Dermis blood vessel endothelial cell (primary cell): ENCODE data around the gene SLC29A4. TPM values are rescaled to one million over a fixed set of nuclear protein-coding genes. Genes with fewer than 3 reads are reported as not detected.
A peak's percentile ranks its signal among the peaks of the same experiment; 100 is the strongest.
"Not testable (repeated sequence)": the region's sequence is repeated elsewhere in the genome, so short reads cannot be mapped to it uniquely, and the experiment has no call there.

Source experiments
- DNase-seq: peaks from one replicate; pipeline ENCODE4 v3.0.0; 2010
- total RNA-seq: library from RNA; depleted of rRNA; stranded (reverse); fragments of >200 nt; gene quantifications from 2 replicates; pipeline ENCODE4 v1.2.3, GENCODE V29; 2014

SLC29A4 gene
- total RNA-seq, 1 donor from 2014 or later: 1.0 TPM

DNA sequence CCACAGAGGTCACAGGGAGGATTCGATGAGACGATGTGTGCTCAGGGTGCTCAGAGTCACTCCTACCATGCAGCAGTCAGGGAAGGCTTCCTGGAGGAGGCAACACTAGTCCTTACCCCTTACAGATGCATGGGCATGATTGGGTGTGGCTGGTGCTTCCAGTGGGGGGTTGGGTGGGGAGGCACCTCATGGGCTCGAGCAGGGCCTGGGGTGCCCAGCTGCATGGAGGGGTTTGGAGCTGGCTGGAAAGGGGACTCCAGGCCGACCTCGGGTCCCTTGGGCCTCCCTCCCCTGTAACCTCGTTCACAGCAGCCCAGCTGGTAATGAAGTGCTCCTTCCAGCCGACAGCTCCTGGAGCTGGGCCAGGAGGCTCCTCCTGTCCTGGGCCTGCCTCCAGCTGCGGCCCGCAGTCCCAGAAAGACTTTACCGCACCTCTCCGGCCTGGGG is 7.7 kb upstream of the SLC29A4 start:
- not testable (repeated sequence) for DNase-seq

DNA sequence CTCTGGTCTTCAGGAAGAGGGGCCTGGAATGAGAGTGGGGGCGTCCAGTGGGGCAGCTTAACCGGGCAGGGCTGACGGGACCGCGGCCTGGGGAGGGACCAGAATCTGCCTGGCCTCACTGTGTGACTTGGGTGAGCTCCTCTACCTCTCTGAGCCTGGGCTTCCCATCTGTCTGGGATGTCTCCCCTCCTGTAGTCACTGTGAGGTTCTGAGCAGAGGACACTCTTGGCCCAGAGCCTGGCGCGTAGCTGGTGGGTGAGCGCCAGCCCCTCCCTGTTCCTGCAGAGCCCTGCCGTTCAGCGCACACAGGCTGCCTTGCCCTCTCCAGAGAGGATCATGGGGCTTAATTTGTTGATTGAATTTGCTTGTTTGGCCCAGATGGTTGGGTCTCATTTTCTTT is 7.2 kb upstream of the SLC29A4 start:
- not testable (repeated sequence) for DNase-seq

DNA sequence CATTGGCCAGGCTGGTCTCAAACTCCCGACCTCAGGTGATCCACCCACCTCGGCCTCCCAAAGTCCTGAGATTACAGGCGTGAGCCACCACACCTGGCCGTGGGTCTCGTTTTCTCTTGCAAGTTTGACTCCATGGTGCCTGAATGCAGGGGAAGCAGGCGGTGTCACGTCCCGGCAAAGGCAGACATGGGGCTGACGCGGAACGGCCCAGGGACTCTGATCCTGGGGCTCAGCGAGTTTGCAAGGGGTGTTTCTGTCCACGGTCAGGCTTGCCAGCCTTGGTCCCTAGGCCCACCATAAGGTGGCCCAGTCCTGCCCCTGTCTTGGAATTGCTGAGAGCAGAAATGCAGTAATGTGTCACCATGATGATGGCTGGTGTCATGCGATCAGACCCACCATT is 6.6 kb upstream of the SLC29A4 start:
- not testable (repeated sequence) for DNase-seq

DNA sequence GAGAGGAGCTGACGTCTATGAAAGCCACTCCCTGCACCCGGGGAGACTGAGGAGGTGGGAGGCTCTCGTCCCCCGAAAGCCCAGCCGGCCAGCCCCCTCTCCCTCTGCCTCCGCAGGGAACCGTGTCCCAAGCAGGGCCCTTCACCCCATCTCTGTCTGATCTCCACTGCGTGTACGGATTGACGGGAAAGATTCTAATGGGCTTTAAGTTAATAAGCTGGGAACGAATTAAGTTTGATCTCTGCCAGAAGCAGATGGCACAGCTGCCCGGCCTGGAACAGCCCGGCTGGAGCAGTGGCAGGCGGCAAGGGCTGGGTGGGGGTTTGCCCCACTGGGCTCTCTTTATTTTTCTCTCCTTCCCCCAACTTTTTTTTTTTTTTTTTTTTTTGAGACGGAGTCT is 6.1 kb upstream of the SLC29A4 start:
- DNase-seq: no peak

DNA sequence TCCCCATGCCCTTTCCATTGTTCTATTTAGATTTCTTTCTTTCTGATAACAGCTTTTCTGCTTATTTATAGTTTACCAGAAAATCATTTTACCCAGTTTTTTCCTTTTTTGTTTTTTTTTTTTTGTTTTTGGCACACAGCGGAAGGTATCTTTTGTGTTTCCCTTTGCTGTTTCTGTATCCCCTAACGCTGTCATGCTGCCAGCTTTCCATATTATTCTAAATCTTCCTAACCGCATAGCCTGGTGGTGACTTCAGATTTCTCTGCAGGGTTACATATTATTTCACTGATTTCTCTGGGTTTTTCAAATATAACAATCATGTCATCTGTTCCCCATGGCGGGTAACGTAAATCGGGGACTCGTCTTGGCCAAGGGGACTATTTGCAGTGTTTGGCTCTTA is 4.0 kb upstream of the SLC29A4 start:
- no peak for DNase-seq

DNA sequence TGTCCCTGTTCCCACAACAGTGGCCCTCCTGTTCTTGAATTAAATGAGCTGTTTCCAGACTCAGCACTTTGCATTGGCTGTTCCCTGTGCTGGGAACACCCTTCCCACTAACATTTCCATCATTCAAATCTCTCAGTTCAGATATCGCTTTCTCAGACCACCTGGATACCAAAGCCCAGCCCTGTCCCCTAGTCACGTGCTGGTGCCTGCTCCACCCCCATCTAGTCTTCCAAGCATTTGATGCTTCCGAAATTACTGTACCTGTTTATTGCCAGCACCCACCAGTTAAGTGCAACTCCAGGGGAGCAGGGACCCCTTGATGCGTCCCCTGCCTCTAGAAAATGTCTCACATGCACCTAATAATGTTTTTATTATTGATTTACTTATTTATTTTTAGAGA is 3.0 kb upstream of the SLC29A4 start:
- DNase-seq: no peak

DNA sequence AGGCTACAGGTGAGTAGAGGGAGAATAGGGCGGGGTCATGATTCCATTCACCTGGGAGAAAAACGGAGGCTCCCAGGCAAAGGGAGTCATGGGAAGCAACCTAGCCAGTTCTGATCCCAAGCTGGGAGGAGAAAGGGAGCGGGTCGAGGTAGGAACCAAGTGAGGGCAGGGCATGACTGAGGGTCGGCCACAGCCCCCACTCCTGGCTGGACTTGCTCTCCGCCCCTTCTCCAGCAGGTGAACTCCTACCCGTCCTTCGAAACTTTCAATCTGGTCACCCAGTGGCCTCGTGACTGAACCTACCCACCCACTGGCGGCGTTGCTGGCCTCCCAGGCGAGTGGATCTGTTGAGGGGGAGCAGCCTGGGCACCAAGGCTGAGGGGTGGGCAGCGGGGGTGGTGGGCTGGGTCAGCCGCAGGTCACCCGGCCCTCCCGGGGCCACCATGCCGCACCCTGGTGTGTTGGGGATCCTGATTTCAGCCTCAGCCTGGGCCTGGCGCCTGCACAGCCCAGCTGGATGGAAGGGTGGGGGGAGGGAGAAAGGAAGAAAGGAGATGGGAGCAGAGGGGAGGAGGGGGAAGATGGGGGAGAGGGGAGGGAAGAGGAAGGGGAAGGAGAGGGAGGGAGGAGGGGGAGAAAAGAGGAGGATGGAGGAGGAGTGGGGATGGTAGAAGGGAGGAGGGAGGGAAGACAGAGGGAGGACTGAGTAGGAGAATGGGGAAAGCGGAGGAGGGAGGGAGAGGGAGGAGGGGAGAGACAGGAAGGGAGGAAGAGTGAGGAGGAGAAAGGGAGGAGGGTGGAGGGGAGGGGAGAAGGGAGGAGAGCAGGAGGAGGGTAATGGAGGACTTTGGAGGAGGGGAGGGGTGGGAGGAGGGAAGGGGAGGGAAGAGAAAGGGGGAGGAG is 894 bp upstream of the SLC29A4 start:
- not testable (repeated sequence) for DNase-seq

DNA sequence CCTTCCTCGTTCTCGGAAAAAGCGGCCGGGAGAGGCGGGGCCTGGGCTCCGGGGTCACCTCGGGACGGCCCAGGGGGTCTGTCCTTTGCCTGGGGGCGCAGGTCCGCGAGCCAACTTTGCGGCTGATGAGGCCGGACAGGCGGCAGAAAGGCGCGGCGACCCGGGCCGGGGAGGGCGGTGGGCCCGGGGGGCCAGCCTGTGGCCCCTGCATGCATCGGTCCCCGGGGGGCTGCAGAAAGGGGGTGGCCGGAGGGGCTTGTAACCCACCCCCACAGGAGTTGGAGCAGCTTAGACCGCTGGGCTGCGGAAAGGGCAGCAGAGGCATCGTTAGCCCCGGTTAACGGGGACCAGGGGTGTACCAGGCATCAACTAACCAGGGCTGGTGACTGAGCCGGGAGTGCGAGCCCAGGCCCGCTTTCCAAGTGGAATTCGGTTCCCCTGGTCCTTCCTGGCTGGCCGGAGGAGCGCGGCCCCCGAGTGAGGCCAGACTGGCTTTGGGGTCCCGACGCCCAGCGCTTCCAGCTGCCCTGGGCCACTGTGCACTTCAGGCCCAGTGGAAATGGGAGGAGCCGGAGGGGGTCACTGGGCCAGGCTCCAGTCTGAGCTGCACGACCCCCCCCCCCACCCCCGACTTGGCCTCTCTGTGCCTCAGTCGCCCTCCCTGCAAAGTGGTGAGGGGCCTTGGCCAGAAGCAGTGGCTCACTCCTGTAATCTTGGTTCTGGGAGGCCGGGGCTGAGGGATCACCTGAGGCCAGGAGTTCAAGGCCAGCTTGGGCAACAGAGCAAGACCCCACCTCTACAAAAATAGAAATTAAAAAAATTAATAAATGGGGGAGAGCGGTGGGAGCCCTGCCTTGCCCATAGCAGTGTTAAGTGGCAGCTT is 919 bp downstream of the SLC29A4 start:
- DNase-seq: no peak

DNA sequence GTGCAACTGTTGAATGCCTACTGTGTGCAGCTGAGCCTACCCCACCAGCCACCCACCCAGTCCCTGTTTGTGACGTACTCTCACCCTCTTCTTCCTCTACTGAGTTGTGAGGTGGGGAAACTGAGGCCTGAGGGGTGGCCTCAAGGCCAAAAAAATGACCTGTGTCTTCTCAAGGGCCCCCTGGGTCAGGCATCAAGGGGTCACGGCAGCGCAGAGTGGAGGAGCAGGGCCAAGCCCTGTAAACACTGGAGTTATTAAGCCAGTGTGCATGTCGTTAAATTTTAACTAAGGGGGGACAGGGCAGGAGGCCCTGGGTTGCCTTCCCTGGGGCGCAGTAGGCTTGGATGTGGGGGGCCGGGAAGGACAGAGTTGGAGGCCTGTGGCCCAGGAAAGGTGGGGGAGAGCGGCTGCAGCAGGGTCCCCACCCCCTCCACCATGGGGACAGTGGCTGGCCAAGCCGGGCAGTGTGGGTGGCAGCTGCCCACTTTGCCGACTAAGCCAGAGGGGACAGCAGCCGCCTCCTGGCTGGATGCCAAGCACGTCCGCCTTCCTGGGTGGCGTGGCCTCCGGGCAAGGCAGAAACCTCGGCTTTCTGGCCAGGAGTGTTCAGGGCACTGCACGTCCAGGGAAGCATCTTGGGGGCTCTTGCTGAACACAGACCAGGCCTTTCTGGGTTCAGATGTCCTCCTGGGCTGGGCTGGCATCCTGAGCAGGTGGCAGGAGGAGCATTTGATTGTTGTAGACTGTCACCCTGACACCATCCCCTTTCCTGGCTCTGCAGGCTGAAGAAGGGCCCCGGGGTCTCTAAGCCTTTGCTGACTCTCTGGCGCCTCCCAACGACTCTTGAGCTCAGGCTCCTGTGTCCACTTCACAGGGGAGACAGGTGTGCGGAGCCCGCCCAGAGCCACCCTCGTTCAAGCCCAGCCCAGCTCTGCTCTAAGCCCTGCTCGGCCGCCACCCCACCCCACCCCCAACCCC is 1.9 kb downstream of the SLC29A4 start:
- peak; percentile 29 for DNase-seq

DNA sequence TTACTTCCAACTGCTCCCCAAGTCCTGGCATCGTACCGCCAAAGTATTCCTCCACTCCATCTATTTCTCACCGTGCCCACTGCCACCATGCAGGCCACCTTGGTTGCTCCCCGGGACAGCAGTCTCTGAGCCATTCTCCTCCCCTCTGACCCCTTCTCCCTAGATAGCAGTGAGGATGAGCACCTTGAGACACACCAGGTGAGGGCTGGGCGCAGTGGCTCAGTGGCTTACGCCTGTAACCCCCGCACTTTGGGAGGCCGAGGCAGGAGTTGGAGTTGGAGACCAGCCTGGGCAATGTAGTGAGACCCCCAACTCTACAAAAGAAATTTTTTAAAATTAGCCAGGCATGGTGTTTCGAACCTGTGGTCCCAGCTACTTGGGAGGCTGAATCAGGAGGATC is 4.2 kb downstream of the SLC29A4 start:
- DNase-seq: no peak

DNA sequence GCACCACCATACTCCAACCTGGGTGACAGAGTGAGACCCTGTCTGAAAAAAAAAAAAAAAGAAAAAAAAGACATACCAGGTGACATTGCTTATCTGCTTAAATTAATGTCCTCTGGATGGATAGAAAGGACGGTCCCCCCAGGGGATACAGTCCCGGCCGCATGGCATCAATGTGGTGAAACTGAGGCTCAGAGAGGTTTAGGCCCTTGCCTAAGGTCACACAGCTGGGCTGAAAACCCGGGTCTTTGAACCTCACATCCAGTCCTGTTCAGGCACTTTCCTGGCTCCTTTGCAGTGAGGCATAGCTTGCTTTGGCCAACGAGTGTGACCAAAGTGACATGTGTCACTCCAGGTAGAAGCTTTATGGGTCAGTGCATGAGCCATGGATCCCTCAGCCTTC is 4.6 kb downstream of the SLC29A4 start:
- DNase-seq: not testable (repeated sequence)

DNA sequence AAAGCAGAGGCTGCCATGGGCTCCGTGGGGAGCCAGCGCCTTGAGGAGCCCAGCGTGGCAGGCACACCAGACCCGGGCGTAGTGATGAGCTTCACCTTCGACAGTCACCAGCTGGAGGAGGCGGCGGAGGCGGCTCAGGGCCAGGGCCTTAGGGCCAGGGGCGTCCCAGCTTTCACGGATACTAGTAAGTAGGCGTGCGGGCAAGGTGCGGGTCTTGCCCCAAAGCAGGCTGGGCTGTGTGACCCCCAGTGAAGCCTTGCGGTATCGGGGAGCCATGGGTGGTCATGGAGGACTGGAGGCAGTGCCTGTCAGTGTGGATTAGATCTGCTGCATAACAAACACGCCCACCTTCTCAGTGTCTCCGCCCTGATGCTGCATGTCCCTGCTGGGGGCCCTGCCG is 5.1 kb downstream of the SLC29A4 start:
- no peak for DNase-seq

DNA sequence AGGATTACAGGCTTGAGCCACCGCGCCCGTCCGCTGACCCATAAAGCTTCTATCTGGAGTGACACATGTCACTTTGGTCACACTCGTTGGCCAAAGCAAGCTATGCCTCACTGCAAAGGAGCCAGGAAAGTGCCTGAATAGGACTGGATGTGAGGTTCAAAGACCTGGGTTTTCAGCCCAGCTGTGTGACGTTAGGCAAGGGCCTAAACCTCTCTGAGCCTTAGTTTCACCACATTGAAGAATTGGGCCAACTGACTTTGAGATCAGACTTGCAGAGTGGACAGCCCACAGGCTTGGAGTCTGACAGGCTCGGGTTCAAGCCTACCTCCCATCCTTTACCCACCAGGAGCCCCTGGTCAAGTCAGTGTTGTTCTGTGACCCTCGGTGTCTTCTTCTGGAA is 5.8 kb downstream of the SLC29A4 start:
- DNase-seq: not testable (repeated sequence)

DNA sequence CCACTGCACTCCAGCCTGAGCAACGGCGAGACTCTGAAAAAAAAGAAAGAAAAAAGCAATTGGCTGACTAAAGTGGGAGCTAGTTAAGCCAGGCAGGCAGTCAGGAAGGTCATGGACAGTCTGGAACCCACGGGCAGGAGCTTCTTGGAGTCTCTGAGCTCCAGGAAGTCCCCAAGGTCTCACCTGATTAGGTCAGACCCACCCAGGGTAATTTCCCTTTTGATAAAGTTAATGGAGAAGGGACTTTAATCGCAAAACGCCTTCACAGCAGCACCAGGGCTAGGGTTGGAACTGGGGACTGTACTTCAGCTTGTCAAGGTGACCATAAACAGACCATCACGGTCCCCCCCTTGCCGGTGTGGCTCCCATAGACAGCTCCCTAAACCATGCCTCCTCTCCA is 6.6 kb downstream of the SLC29A4 start:
- no peak for DNase-seq

DNA sequence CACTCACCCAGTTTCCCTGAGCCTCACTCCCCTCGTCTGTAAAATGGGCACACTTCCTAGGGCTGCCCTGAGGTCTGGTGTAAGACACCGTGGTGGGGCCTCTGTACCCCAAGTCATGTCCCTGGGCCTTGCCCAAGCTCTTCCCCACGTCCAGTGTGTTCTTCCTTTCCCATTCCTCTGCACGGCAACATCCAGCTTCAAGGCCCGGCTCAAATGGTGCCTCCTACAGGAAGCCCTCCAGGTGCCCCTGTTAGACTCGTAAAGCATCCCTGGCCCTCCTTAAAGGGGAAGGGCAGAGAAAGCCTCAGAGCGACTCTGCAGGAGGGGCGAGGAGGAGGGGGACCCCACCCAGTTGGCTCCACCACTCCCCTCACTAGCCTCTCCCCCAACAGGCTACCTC is 8.6 kb downstream of the SLC29A4 start:
- DNase-seq: no peak

DNA sequence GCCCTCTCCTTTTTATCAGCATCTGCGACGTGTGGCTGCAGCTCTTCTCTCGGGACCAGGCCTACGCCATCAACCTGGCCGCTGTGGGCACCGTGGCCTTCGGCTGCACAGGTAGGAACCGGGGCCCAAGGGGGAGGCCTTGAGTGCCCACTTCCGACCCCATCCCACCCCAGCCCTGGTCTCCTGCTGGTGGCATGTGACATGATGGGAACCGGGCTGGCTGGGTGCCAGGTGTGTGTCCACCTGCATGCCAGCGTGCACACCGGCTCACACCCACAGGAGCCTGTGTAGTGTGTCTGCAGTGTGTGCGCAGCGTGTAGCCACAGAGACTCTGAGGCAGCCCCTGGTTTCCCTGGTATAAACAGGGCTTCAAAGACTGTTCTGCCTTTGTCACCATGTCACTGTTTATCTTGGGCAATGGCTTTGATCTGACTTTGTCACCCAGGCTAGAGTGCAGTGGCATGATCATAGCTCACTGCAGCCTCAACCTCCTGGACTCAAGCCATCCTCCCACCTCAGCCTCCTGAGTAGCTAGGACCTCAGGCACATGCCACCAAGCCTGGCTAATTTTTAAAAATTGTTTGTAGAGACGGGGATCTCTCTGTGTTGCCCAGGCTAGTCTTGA is 9.1 kb downstream of the SLC29A4 start:
- not testable (repeated sequence) for DNase-seq

DNA sequence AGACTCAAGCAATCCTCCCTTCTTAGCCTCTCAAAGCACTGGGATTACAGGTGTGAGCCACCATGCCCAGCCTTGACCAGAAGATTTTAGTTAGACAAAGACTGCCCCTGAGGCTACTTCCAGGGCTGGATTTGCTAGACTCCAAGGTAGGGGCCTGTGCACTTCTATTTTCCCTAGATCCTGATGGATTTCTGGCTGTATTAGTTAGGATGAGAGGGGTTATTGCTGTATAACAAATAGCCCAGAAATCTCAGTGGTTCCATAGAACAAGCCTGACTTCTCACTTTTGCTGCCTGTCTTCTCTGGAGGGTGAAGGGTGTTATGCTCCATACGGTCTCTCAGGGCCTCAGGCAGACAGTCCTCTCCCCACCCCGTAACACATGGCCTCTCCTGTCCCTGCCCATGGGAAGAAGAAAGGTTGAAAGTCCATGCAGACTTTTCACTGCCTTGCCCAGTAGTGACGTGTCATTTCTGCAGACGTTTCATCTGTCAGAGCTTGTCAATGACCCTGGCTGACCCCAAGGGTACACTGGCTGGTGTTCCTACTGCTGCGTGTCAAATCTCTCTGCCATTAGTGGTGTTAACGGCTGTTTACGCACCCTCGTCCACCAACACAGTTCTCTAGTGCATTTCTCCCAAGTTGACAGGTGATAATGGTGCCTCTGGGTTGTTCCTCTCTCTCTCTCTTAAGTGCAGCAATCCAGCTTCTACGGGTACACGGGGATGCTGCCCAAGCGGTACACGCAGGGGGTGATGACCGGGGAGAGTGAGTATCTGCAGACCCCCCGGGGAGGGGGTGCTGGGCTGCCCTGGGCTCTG is 11.6 kb downstream of the SLC29A4 start:
- DNase-seq: no peak

DNA sequence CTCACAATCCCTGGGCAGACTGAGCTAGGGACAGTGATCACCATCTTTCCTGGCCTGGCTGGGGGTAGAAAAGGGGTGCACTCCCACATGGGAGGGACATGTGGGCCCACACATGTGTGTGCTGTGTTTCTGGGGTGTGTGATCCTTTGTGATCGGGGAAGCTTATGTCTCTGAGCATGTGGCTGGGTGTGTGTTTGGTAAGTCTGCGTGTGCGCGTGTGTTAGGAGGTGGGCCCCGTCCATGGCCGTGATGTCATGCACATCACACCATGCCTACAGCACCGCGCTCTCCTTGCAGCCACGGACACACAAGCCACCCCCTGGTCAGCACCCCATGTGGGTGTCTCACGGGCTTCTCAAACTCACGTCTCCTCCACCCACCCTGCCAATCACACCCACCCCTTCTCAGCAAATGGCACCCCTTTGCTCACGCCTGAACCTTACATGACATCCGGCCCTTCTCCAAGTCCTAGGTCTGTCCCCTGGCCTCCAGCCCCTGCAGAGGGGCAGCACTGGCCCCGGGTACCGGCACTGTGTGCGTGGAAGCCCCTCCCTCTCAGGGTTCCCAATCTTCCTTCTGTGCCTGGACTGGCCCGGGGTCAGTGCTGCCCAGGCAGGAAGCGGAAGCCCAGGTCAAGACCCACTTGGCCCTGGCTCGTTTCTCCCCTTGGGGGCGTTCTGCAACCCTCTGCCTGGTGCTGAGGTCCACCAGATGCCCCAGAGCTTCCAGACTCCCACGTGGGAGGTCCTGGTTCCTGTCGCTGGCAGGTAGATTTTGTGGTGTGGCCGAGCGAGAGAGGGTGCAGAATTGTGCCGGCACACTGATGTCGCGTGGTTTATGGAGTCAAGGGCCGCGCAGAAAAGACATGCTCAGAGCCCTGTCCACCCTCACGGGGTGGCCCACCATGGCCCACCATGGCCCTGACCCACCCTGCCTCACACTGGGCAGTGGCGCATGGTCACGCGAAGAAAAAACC is 12.6 kb downstream of the SLC29A4 start:
- DNase-seq: no peak

DNA sequence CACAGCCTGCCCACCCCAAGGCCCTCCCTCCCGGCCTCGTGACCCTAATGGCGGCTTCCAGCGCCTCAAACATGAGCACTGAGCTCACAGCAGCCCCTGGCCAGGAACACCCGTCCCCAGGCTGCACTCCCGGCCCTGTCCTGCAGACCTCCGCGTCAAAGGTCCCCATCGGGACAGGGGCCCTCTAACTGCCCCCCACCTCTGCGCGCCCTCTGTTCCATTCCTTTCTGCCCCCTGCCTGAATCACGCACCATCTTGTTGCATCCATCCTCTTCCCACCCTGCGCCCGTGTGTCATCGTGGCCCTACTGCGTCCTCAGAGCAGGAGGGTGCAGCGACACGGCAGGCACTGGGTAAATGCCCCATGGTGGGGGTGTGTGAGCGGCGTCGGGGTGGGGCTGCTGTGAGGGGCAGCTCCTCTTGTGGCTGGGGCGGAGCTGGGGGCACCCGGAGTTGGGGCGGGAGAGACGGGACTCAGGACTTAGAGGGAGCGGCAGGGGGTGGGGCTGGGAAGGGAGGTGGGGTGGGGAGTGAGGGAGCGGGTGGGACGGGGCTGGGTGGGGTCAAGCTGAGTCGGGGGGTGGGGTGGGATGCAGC is 13.4 kb downstream of the SLC29A4 start:
- no peak for DNase-seq
